HTERT RPE-1 (cell line): ENCODE data around the gene KRTAP17-1.
"Not testable (repeated sequence)": the region's sequence is repeated elsewhere in the genome, so short reads cannot be mapped to it uniquely, and the experiment has no call there.

Experiments used
- in situ Hi-C: fragments of 300-500 bp; cut with MboI; formaldehyde crosslinking; loops from 4 replicates; pipeline ENCODE4 v1.14.3; 2020; ENCODE audit warnings: low sequenced_read_pairs

Gene KRTAP17-1

GRCh38 chr17:41307647-41308046, 7.9 kb downstream of the KRTAP17-1 start:
- in situ Hi-C loops, result no loop called here

- in situ Hi-C loops, result no loop called here
Observed at GRCh38 chr17:41304091-41304490, 11.4 kb downstream of the KRTAP17-1 start.

GRCh38 chr17:41302981-41303380, 12.5 kb downstream of the KRTAP17-1 start:
- in situ Hi-C loops, result no loop called here

- in situ Hi-C loops, result no loop called here
Observed at GRCh38 chr17:41301916-41302901, 13.3 kb downstream of the KRTAP17-1 start, which contains the start of gene KRTAP29-1. Gene KRTAP29-1, minus strand, starts transcription at chr17:41302851. Its CDS starts 0 bp downstream, at chr17:41302851.

GRCh38 chr17:41301204-41301790, 14.2 kb downstream of the KRTAP17-1 start:
- in situ Hi-C loops, result no loop called here

- in situ Hi-C loops, result no loop called here
Observed at GRCh38 chr17:41298458-41299135, 16.9 kb downstream of the KRTAP17-1 start.

GRCh38 chr17:41296846-41297245, 18.7 kb downstream of the KRTAP17-1 start:
- in situ Hi-C loops, result no loop called here

- in situ Hi-C loops, result no loop called here
Observed at GRCh38 chr17:41294016-41294415, 21.5 kb downstream of the KRTAP17-1 start.

- in situ Hi-C loops, result no loop called here
Observed at GRCh38 chr17:41287050-41287449, 28.5 kb downstream of the KRTAP17-1 start.

GRCh38 chr17:41284546-41284945, 31.0 kb downstream of the KRTAP17-1 start:
- in situ Hi-C loops, result no loop called here

GRCh38 chr17:41284043-41284442, 31.5 kb downstream of the KRTAP17-1 start:
- in situ Hi-C loops, result no loop called here

- in situ Hi-C loops, result no loop called here
Observed at GRCh38 chr17:41278176-41278955, 37.1 kb downstream of the KRTAP17-1 start.

GRCh38 chr17:41275648-41276190, 39.8 kb downstream of the KRTAP17-1 start, which contains the start of gene KRTAP9-7:
Gene KRTAP9-7, plus strand, starts transcription at chr17:41275698. Its CDS starts 0 bp downstream, at chr17:41275698.
- in situ Hi-C loops, result not testable (repeated sequence)

- in situ Hi-C loops, result no loop called here
Observed at GRCh38 chr17:41271858-41272257, 43.7 kb downstream of the KRTAP17-1 start.

- in situ Hi-C loops, result not testable (repeated sequence)
Observed at GRCh38 chr17:41271323-41271722, 44.2 kb downstream of the KRTAP17-1 start.

GRCh38 chr17:41267711-41268110, 47.8 kb downstream of the KRTAP17-1 start:
- in situ Hi-C loops, result no loop called here

GRCh38 chr17:41265078-41265477, 50.4 kb downstream of the KRTAP17-1 start, which contains the start of gene KRTAP9-6:
Gene KRTAP9-6, plus strand, starts transcription at chr17:41265378. Its CDS starts 0 bp downstream, at chr17:41265378.
- in situ Hi-C loops, result no loop called here
